Tibial nerve (tissue), 4 donors: ENCODE results near the gene CDH11.

Experiments used
- EP300 ChIP-seq, 2 donors: sonication (generic); formaldehyde crosslinking; IDR thresholded peaks; one replicate each; pipeline ENCODE4 v1.6.1; 2017; ENCODE audit warnings: antibody characterized with exemption in 2 of 2, mild to moderate bottlenecking in 1 of 2
- POLR2A ChIP-seq, 2 donors: fragments of 450-650 bp; IDR thresholded peaks; one replicate each; pipeline ENCODE4 v1.6.1; 2017; ENCODE audit warnings: antibody characterized with exemption in 2 of 2, mild to moderate bottlenecking in 2 of 2, moderate library complexity in 2 of 2
- TF ChIP-seq, protein P1 (sequence below), 5 experiments: fragments of 200-600 bp in 3 of 5; fragments of 450-650 bp in 2 of 5; sonication (generic) in 3 of 5; IDR thresholded peaks; one replicate each; pipeline ENCODE4 v1.5.1; 2016 to 2019; ENCODE audit warnings: antibody characterized with exemption in 5 of 5, mild to moderate bottlenecking in 3 of 5, moderate library complexity in 2 of 5

DNA sequence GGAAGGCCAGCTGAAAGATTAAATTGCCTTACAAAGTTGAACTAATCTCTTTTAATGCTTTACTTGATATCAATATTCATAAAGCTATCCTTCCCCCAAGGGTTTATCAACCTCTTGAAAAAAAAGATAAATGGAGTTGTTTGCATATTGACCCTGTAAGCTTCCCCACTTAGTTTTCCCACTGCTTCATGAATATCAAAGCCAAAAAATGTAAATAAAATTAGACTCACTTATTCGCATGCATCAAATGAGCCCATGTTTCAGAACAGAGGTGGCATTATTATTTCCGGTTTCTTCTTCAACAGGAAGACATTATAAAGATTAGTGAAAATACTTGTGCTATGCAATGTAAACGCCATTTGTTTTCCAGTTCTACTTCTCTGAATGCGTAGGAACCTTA lies 150.7 kb downstream of the CDH11 start:
- TF ChIP-seq, protein P1, sequence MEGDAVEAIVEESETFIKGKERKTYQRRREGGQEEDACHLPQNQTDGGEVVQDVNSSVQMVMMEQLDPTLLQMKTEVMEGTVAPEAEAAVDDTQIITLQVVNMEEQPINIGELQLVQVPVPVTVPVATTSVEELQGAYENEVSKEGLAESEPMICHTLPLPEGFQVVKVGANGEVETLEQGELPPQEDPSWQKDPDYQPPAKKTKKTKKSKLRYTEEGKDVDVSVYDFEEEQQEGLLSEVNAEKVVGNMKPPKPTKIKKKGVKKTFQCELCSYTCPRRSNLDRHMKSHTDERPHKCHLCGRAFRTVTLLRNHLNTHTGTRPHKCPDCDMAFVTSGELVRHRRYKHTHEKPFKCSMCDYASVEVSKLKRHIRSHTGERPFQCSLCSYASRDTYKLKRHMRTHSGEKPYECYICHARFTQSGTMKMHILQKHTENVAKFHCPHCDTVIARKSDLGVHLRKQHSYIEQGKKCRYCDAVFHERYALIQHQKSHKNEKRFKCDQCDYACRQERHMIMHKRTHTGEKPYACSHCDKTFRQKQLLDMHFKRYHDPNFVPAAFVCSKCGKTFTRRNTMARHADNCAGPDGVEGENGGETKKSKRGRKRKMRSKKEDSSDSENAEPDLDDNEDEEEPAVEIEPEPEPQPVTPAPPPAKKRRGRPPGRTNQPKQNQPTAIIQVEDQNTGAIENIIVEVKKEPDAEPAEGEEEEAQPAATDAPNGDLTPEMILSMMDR (IDR thresholded peaks at IDR 0.05), result no peak
- TF ChIP-seq EP300 (IDR thresholded peaks at IDR 0.05) (no peak), POLR2A (IDR thresholded peaks at IDR 0.05) (no peak)
